Stimulated activated CD8-positive, alpha-beta memory T cell treated with anti-CD3 and anti-CD28 coated beads, Interleukin-4, amount 100 ng/mL, for 24 hours (primary cell): ENCODE results near the gene SH3BGR.
"Not testable (repeated sequence)": the region's sequence is repeated elsewhere in the genome, so short reads cannot be mapped to it uniquely, and the experiment has no call there.

Experiments used
- DNase-seq: peaks from one replicate; pipeline ENCODE4 v3.0.0-alpha.2; 2020; ENCODE audit warnings: low read depth

Gene SH3BGR

GRCh38 chr21:39451332-39452206 lies at the start of gene SH3BGR:
TSS of gene SH3BGR (plus strand) at chr21:39451970. CDS start at chr21:39452097, 127 bp downstream.
- DNase-seq, result no peak

GRCh38 chr21:39406065-39406464 lies 45.7 kb upstream of the SH3BGR start:
- DNase-seq, result no peak

- not testable (repeated sequence) for DNase-seq
Observed at GRCh38 chr21:39419204-39419603, 32.6 kb upstream of the SH3BGR start.

GRCh38 chr21:39422527-39423241 lies 29.1 kb upstream of the SH3BGR start:
- no peak for DNase-seq

DNA sequence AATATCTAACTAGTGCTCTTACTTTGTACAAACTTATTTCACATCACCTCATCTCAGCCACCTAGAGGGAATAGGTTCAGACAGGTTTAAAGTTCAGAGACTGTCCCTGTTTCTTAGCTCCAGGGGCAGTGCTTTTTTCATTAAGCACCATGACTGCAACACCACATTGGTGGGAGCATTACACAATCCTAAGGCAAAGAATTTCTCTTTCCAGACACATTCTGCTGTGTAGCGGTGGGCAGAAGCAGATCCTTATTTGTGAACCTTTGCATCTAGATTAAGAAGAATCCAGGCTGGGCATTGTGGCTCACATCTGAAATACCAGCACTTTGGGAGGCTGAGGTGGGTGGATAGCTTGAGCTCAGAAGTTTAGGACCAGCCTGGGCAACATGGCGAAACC lies 22.3 kb upstream of the SH3BGR start:
- no peak for DNase-seq

GRCh38 chr21:39430016-39430415 lies 21.8 kb upstream of the SH3BGR start:
- DNase-seq, result no peak

GRCh38 chr21:39430457-39430856 lies 21.3 kb upstream of the SH3BGR start:
- no peak for DNase-seq

DNA sequence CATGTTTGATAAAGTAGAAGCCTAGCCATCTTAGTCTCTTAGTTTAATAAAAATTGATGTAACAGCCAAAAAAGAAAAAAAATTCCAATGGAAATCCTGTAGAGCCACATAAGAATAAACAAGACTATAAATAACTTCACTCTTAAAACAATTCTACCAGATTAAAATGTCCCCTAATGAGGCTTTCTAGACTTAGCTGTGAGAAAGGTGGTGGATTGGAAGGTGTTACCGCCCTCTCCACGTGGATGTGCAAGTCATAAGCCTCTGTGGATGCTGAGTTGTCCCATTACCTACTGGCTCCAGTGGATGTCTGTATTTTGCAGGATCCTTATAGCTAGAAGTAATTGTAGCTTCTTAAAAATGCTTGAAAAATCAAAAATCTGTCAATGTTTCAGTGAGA lies 20.8 kb upstream of the SH3BGR start:
- no peak for DNase-seq

GRCh38 chr21:39434950-39435349 lies 16.8 kb upstream of the SH3BGR start:
- DNase-seq, result no peak

DNA sequence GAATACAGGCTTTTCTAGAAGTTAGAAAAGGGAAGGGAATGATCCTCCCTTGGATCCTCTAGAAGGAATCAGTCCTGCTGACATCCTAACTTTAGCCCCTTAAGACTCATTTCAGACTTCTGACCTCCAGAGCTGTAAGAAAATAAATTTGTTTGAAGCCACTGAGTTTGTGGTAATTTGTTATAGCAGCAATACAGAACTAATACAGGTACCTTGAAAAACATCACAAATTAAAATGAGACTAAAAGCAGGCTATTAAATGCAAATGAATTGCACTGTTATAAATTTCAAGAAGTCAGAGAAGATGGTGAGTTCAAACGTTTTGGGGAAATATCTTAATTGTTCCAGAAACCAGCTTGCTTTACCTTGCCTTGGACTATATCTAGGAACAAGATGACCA lies 12.5 kb upstream of the SH3BGR start:
- DNase-seq, result no peak

DNA sequence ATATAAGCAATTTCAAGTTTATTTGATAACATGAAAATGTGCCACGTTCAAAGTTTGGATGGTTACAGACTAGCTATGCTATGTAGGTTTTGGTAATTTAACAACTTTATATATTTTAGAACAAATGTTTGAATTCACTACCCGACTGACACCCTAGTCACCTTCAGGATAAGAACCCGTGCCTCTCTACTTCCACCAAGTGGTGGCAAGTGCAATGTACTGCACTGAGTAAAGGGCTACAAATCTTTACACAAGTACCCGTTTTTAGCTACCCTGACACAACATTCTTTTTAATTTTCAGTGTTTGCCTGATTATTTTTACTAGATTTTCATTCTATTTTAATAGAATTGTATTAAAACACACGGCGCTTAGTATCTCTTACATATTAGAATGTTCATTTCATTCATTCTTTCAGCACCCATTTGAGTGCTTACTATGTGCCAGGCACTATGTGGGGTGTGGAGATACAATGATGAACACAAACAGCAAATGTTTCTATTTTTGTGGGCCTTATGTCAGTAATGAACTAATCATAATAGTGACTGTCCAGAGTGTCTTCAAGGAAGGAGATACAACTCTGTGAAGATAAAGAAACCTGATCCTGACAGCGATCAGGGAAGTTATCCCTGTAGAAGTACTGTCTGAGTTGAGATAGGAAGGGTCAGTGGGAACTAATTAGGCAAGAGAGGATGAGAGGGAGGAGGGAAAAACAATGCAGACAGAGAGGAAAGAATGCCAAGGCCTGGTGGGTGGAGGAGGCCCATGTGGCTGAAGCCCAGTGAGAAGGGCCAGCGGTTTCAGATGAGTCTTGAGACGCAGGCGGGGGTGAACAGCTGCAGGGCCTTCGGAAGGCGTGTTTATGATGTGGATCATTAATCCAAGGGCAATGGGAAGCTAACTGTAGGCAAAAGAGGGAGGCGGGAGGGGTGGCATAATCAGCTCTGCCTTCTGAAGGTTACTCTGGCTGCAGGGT lies 10.0 kb upstream of the SH3BGR start:
- DNase-seq, result no peak

DNA sequence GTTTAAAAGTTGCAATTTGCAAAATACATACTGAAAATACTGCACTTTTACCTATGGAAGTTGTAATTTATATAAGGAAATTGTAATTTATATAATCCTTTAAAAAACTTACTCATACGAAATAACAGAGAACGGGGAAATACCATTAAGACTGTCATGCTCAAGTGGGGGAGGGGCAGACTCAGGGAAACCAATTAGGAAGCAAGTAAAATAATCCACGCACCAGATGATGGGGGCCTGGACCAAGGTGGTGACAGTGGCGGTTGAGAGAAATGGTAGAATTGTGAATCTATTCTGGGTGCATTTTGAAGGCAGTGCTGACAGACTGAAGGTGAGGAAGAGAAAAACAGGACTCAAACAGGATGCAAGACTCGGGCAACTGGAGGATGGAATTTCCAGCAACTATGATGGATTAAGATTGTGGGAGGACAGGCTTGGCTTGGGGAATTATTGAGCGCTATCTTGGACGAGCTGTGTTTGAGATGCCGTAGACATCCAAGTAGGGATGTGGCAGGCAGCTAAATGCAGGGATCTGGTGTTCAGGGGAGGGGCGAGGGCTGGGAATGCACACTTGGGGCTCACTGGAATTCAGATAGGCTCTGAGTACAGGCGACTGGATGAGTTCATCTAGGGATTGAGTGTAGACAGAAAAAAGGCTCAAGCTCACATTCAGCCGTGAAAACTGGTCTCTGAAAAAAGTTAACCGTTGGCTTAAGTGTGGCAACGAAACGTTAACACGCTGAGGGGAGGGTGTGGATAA lies 7.2 kb upstream of the SH3BGR start:
- DNase-seq, result no peak

- DNase-seq, result peak; percentile 90
Observed at GRCh38 chr21:39445321-39446269, 6.2 kb upstream of the SH3BGR start, which contains the start of gene LCA5L. TSS of gene LCA5L (minus strand) at chr21:39445778. CDS start at chr21:39428493, 17,285 bp downstream.

- no peak for DNase-seq
Observed at GRCh38 chr21:39447264-39447663, 4.5 kb upstream of the SH3BGR start.

GRCh38 chr21:39452207-39452969 lies 618 bp downstream of the SH3BGR start:
- no peak for DNase-seq

DNA sequence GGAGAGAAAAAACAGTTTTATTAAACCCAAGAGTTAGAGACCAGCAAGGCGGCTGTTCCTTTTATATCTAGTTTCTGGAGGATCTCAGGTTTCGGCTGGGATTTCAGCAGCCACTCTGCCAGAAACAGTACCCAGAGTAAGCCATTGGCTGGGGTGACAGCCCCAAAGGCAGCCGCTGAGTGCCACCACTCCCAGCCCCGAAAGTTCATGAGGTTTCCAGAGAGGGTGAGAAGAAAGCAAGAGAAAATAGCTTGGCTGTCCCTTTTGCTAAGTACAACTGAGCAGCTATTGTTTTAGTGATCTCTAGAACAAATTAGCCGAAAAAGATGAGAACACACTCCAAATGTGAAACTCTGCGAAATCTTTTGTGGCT lies 1.2 kb downstream of the SH3BGR start:
- no peak for DNase-seq

GRCh38 chr21:39453571-39454179 lies 1.9 kb downstream of the SH3BGR start:
- no peak for DNase-seq

- no peak for DNase-seq
Observed at GRCh38 chr21:39454949-39455668, 3.3 kb downstream of the SH3BGR start.
